GM12865 (cell line): ENCODE results near the gene CFAP161.

Experiments
- DNase-seq: peaks from one replicate; pipeline ENCODE4 v3.0.0; 2010; ENCODE audit warnings: low read depth
- H3K4me3 ChIP-seq: 2 replicates; pipeline ENCODE4 v1.5.1; 2011; ENCODE audit warnings: mild to moderate bottlenecking, low read depth, low read length, control low read depth
- TF ChIP-seq, protein P1 (sequence below): IDR thresholded peaks from 2 replicates; pipeline ENCODE4 v1.5.1; 2011; ENCODE audit warnings: low read length, control low read depth, low read depth, inconsistent platforms; ENCODE audit not compliant: insufficient read depth; ENCODE audit errors: missing control alignments

CFAP161 gene

DNA sequence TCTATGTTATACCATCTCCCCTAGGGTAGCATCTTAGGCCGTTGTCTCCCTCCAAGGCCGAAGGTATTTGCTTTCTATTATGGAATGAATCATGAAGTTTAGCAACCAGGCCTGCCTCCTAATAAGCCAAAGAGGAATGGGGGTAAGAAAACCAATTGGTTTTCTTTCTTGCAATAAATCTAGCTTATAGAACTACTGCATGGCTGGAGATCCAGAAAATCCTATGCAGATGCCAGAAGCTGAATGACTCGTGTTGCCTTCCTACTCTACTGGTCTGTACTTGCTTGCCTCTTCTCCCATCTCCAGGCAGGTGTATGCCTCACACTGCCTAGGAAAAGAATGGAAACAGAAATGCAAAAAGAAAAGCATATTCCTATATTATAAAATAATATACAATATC is 31.5 kb downstream of the CFAP161 start:
- H3K4me3 ChIP-seq: no peak overlapping the region
- DNase-seq: no peak
- TF ChIP-seq, protein P1, sequence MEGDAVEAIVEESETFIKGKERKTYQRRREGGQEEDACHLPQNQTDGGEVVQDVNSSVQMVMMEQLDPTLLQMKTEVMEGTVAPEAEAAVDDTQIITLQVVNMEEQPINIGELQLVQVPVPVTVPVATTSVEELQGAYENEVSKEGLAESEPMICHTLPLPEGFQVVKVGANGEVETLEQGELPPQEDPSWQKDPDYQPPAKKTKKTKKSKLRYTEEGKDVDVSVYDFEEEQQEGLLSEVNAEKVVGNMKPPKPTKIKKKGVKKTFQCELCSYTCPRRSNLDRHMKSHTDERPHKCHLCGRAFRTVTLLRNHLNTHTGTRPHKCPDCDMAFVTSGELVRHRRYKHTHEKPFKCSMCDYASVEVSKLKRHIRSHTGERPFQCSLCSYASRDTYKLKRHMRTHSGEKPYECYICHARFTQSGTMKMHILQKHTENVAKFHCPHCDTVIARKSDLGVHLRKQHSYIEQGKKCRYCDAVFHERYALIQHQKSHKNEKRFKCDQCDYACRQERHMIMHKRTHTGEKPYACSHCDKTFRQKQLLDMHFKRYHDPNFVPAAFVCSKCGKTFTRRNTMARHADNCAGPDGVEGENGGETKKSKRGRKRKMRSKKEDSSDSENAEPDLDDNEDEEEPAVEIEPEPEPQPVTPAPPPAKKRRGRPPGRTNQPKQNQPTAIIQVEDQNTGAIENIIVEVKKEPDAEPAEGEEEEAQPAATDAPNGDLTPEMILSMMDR: no peak

DNA sequence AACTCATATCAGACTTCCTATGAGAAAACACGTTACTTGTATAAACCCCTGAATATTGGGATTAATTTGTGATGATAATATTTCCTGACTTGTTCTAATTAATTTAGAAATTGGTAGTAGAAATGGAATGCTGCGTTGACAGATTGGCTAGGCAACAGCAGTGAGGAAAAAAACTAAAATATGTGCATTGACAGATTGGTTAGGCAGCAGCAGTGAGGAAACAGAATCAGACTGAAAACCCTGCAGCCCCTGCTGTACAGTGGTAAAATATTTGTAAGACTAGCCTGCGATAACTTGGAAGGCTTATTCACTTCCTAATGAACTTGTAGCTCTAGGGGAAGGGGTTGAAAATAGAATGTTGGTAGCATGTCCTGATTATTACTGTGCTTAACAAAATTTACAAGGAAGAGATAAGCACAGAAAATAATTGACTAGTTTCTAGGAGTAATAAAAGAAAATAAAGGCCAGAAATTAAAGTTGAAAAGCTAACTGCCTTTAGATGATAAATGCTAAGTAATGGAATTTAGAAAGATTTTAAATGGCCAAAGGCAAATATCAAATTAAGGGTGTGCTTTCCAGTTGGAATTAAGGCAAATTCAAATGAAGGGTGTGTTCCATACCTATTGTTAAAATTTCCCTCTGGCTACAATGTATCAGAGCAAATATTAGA is 32.7 kb downstream of the CFAP161 start:
- TF ChIP-seq, protein P1: no peak
- DNase-seq: no peak
- H3K4me3 ChIP-seq: no peak overlapping the region

DNA sequence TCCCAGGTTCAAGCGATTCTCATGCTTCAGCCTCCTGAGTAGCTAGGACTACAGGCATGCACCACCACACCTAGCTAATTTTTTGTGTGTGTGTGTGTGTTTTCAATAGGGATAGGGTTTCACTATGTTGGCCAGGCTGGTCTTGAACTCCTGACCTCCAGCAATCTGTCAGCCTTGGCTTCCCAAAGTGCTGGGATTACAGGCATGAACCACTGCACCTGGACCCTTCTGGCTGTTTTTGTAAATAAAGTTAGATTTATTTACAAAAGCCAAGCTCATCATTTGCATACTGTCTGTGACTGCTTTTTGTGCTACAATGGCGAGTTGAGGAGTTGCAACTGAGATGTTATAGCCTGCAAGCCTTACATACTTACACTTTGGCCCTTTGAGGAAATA is 34.1 kb downstream of the CFAP161 start:
- no peak for DNase-seq
- TF ChIP-seq, protein P1: no peak
- H3K4me3 ChIP-seq: no peak overlapping the region

DNA sequence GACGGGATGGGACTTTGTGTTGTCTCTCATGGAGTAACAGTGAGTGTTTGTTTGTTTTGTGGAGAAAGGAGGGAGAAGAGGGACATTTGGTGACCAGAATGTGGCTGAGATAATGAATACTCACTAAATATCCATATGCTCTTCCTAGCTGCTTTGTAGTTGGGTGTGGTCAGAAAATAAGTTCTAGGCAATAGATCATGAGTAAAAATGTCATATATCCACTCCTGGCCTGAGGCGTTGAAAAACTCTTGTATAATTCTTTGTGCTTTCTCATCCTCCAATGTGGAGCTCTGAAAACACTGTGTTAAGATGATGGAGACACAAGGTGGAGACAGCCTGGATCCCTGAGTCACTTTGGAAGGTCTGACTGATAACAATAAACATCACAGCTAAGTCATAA is 34.6 kb downstream of the CFAP161 start:
- no peak overlapping the region for H3K4me3 ChIP-seq
- DNase-seq: no peak
- TF ChIP-seq, protein P1: no peak

DNA sequence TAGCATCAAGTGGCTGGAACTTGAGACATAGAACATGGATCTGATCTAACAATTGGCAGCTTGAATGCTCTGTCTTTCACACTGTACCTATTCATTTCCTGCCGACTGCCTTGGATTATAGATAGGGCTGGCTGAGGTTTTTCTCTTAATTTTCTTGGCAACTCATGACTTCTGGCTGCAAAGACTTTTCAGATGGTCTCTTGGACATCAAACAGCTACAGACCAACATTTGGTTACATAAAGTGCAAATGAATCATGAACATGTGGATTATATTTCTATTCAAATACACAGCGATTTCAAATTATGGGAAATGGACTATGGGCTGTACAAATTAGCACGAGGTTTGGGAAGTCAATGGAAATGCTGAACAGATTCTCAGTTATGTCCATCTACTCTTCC is 36.4 kb downstream of the CFAP161 start:
- no peak overlapping the region for H3K4me3 ChIP-seq
- TF ChIP-seq, protein P1: no peak
- DNase-seq: no peak

DNA sequence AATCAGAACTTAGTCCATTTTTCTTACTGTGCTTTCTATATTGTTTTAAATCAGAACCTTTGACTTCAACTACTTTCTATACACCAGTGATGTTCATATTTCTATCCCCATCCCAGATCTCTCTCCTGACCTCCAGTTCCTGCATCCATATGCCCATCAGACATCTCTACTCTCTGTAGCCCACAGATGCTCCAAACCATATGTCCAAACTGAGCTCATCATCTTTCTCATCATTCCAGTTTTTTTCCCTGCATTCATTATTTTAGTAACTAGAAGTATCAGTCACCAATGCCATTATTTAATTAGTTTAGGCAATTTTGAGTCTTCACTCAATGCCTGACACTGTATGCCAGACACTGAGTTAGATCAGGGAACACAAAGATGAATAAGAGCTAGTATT is 37.2 kb downstream of the CFAP161 start:
- no peak for DNase-seq
- TF ChIP-seq, protein P1: no peak

More for the DNA sequence above, 37.2 kb downstream of the CFAP161 start:
- H3K4me3 ChIP-seq: no peak overlapping the region
